Muscle of back (tissue), 11 donors: ENCODE data around the gene CFAP73. TPM values are rescaled to one million over a fixed set of nuclear protein-coding genes. Genes with fewer than 3 reads are reported as not detected.

Experiments used
- DNase-seq, 3 donors: peaks; one replicate each; pipeline versions ENCODE4 v3.0.0 to v3.0.0-alpha.2; 2013
- polyA plus RNA-seq, 10 donors: library from polyadenylated mRNA; unstranded; fragments of 120-200 nt; gene quantifications; one replicate each; pipeline ENCODE4 v1.2.1, GENCODE V29; 2013; ENCODE audit not compliant: insufficient read length in 10 of 10

Gene CFAP73
- polyA plus RNA-seq, 10 donors = 0.12 to 0.19 (median 0.19) TPM; not detected in 7

DNA sequence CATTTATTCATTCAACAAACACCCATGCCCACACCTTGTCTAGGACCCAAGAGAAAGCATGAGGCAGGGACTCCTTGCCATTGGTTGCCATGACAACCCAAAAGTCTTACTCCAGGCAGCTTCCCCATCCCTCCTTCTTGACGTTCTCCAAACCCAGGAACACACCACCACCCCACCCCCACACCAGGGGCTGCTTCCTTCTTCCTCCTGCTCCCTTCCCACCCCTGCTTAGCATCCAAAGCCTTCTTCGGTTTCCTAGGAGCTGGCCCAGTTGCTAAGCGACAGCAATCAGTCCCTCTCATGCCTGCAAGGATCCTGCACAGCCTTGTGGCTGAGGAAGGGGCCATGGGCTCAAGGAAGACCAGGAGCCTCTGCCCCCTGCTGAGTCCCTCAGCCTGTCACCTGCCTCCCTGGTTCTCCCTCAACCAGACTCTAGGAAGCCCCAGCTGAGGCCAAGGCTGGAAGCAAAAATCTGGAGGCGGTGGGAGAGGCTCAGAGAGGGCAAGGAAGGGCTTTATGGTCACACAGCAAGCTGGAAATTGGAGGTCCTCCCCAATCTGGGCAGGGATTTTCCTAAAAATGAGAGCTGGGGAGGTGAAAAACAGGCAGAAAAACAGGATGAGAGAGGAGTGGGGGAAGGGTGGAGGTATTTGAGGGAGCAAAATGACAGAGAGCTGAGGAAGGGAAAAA is 29.4 kb upstream of the CFAP73 start:
- no peak for DNase-seq

DNA sequence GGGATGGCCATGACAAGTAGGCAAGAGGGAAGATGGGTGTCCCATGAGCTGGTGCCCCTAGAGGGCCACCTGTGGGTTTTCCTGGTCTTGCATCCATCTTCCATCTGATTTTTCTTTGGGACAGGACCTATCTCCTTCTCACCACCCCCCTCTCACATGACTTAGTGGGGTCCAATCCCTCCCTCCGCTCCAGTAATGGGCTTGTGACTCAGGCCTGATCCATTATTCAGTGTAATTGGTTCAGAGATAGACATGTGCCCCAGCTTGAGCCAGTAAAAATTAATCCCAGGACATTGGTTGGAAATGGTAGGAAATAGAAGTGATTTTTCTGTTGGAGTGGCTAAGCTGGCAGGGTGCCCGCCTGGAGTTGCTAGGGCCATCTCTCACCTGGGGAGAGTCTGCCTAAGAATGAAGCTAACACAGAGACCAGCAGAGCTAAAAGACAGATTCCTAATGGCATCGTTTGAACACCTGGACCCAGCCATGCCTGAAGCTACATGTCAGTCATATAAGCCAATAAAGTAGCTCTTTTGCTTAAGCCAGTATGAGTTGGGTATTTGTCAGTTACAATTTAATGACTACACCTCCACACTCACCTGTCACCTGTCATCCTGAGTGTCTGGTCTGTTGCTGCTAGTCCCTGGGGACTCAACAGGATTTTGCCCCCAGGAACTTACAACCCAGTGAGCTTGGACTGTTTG is 28.7 kb upstream of the CFAP73 start:
- DNase-seq = no peak

DNA sequence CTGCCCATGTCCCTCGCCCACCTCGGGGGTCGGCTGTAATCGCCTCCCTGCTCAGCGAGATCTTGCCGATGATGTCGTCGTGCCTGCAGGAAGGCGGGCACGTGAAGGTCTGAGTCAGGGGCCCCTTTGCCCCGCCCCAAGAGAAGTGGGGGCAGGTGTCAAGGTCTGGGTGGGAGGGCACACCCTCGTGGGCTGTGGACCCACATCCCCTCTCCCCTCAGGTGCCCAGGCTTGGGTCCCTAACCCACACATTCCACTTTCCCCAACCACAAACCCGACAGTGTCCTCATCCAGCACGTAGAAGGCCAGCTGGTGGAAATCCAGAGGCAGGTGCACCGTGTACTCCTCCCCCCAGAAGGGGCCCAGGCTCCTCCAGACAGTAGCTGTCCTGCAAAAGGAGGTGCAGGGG is 21.7 kb upstream of the CFAP73 start:
- DNase-seq = no peak

DNA sequence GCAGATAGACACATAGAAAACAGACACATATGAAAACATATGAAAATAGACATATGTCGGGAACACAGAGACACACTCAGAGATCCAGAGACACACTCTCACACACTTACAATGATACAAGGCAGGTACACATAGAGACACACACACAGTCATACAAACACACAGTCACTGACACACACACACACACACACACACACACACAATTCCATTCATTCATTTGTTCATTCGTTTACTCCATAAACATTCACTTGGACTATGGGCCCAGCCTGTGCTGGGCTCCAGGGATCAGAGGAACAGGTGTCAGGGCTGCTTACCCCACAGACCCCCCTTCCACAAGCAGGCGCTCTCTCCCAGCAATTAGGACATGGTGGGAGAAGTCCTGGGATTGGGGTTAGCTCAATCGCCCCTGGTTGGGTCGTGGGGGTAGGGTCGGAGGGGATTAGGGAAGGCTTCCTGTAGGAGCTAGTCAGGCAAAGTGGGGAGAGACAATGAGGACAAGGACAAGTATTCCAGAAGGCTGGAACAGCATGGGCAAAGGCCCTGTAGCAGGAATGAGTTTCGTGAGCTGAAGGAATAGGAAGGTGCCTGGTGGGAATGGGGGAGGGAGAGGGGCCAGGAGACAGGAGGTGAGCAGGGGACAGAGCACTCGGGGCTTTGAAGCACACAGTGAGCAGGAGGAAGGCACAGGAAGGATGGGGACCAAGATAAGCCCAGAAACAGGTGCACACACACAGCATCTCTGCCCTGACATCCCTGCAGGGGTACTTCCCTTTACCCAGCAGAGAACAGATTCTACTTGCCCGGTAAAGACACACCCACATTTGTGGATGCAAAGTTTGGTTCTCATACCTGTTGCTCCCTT is 20.5 kb upstream of the CFAP73 start:
- no peak for DNase-seq

DNA sequence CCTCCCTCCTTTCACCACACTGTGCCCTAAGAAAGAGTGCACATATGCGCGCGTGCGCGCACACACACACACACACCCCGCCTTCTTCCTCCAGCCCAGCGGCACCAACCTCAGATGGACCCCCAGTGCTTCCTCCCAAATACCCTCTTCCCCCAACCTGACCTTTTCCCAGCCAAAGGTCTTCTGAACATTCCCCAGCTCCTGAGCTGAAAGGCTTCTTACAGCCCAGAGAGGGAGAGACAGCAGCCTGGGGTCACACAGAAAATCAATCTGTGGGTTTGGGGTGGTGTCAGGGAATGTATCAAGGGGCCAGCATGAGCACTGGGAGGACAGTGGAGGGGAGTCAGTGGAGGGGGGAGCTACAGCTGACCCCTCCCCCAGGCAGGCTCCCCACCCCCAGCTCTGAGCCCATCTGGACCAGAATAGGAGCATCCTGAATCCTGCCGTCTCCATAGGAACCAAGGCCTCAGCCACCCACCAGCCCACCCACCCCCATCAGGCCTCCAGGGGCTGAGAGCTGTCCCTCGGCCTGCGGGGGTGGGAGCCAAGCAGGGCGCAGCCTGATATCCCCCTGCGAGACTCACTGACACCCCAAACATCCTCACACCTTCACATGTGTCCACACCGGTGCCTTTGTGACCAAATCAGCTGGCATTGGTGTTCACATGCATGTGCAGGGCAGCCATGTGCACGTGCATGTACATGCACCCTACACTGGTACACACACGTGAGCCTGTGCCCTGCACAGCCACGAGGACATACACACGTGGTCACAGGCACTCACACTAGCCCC is 19.7 kb upstream of the CFAP73 start:
- DNase-seq = no peak

DNA sequence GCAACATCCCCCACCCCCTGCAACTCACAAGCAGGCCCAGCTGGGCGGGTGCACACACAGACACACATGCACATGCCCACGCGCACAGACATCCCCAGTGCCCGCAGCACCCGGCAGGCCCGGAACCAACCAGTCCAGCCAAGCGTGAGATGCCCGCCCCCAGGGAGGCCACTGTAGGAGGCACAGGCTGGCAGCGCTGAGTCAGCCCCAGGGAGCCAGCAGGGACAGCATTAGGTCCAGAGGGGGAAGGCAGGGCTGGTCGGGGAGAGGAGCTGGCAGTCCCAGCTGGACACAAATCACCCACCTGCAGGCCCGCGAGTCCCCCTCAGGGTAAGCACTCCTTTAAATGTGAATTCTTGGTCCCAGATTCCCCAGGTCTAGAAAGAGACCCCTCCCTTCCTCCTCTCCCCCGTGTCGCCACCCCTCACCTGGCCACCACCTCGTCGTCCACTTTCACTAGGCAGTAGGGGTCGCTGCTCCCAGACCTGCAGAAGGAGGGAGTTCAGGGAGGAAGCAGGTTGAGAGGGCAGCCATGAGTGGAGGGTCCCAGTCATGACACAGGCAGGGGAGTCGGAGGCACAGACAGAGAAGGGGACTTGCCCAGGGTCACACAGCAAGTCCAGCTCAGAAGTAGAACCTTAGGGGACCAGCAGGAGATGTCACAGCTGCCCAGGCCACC is 18.9 kb upstream of the CFAP73 start:
- DNase-seq = no peak

DNA sequence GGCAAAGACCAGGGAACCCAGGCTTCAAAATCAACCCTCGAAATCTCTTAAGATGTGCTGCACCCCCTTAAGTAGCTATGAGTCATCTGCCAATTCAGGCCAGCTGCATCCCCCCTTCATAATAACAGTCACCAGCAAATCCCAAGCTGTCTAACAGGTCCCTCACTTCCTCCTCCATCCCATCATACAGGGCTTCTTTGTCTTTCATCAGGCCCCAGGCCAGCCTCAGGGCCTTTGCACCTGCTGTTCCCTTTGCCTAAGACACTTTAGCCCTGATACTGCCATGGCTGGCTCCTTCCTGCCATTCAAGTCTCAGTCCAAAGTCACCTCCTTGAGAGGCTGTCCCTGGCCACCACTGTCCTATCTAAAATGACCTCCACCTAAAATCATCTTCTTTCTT is 18.0 kb upstream of the CFAP73 start:
- DNase-seq = no peak

DNA sequence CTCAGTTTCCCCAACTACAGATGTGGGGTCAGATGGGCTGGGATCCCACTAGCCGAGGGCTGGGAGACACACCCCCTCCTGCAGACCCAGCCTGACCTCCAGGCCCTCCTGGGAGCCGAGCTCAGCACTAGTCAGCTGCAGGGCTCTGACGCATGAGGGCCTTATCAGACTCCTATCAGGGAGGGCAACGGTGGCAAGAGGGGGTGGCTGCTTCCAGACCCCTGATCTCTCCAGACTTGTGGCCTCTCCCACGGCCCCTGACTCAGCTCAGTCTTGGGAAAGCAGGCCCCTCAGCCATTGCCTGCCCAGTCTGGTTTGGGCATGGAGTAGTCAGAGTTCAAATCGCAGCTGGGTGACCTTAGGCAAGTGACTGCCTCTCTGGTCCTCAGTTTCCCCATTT is 16.5 kb upstream of the CFAP73 start:
- DNase-seq = no peak

DNA sequence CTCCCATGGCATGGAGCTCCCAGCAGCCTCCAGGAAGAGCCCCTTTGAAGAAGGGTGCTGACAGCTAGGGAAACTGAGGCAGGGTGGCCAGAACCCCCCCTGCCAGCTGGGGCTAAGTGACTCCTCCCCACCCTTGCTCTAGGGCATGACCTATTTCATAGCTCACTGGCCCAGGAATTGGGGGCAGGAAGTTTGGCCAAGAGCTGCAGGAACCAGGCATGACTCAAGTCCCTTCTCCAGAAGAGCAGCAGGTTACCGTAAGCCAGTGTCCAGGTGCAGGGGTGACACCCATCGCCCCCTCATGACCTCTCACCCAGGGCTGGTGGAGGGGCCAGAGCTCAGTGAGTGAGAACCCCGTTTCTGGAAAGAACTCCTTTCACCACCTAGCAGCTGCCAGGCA is 15.9 kb upstream of the CFAP73 start:
- no peak for DNase-seq

DNA sequence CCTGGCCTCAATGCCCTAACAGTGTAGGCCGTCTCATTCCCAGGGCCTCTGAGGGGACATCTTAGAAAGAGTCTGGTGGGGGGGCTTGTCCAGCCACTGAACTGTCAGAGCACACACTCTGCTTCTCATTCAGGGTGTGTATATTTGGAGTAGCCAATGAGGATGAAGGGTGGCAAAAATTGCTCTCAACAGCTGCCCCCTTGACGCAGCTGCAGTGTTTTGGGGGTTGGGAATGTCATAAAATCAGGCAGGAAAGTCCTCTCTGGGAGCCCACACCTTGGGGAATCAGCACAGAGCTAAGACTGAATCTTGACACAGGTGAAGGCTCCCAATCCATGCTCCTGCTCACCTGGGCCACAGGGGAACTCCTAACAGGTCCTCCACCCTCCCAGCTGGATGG is 15.5 kb upstream of the CFAP73 start:
- DNase-seq = no peak

DNA sequence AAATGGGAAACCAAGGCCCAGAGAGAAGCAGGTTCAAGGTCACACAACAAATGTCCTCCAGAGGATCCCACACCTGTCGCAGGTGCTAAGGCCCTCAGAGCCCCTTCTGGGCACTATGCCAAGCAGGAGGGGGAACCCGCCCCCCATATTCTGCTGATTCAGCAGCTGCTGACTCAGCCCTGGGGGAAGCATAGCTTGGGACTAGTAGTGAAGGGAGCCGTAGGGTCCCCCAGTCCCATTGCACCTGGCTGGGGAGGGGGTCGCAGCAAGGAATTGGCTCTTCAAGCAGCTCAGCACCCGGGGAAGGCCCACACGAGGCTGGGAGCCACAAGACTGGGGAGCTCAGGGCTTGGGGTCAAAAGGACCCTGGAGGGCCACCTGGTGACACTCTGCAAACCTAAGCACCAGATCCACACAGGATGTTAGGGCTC is 15.0 kb upstream of the CFAP73 start:
- DNase-seq = no peak

DNA sequence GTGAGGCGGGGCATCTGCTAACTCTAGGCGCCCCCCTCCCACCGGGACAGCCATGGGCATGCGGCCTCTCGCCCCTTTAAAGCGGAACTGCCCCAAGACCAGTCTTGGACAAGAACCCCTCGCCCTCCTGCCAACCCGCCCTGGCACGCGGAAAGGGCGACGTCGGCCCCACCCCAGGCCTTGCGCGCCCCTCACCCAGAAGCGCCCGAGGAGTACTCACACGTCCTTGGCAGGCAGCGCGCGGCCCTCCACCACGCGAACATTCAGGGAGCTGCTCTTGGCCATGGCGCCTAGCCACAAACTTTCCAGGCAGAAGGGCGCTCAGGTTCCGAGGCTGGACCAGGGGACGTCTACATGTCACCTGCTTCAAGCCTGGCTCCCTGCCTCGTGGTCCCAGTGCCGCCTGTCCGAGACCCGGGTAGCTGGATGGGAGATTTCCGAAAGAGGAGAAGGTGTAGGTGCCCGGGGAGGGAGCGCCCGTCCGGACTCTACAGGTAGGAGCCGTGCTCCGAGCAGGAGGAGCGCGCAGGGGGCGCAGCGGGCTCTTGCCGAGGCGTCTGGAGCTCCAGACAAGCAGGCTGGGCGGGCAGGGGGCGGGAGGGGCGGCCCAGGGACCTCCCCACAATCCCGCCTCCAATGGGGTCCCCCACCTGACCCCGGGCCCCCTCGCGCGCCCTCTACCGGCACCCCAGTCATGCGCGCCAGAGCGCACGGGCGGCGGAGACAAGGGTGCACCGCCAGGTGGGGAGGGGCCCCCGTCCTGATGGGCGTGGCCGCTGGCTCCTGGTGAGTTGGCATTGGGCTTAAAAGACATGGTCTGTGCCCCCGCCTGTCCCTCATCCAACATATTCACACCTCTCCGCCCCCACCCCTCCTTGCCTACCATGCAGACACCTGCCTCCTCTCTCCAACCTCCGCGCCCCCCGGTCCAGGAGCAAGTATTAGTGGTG is 14.1 kb upstream of the CFAP73 start, which contains the start of gene RASAL1:
TSS of gene RASAL1 (minus strand) at position 584 of the 950 bp plus-strand sequence. CDS start at position 285, 299 bp downstream.
- DNase-seq = no peak

DNA sequence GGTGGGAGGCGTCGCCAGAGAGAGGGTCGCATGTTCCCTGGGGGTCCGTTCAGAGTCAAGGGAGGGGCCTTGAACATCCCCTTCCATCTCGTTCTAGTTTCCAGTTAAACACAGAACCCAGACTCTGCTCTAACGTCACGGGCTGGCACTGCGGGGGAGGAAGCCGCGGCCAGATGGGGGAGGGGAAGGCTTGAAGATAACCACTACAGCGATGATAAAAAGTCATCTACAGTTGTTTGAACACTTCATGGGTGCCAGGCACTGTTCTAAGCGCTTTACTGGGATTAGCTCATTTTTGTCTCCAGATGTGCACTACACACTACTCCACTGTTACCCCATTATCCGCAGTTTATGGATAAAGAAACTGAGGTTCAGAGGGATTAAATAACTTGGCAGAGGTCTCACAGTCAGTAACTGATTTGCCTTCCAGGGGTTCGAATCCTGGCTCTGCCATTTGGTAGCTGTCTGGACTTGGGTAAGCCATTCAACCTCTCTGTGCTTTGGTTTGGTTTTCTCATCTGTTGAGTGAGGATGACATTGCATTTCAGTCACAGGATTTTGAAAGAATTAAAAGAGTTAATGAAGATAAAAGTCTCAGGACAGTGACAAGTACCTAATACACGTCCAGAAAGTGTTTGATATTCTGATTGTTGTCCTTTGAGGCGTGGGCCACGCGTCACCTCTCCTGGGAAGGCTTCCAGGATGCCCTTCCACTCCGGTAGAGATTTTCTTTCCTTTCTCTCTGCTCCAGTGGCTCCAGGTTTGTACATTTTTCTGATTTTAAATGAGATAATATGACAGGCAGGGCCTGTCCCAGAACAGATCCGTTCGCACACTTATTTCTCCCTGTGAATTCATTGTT is 13.2 kb upstream of the CFAP73 start:
- DNase-seq = no peak

DNA sequence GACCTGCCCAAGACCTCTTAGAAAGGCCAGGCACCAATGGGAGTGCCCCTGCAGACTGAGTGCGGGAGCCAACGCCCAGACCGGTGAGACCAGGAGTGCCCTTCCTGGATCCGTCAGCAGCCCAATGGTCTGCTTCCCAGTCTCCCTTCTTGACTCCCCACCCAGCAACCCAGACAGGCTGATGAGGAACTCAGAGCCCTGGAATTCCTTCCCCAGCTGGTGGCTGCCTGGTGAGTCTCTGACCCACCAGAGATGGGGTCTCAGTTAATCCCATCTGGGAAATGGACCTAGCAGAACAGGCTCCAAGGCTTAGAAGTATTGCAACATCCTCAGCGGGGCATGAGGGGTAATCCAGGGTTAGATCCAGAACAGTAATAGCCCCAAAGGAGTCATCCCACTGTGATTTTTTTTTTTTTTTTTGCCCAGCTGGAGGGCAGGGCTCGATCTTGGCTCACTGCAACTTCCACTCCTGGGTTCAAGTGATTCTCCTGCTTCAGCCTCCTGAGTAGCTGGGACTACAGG is 12.5 kb upstream of the CFAP73 start:
- no peak for DNase-seq

DNA sequence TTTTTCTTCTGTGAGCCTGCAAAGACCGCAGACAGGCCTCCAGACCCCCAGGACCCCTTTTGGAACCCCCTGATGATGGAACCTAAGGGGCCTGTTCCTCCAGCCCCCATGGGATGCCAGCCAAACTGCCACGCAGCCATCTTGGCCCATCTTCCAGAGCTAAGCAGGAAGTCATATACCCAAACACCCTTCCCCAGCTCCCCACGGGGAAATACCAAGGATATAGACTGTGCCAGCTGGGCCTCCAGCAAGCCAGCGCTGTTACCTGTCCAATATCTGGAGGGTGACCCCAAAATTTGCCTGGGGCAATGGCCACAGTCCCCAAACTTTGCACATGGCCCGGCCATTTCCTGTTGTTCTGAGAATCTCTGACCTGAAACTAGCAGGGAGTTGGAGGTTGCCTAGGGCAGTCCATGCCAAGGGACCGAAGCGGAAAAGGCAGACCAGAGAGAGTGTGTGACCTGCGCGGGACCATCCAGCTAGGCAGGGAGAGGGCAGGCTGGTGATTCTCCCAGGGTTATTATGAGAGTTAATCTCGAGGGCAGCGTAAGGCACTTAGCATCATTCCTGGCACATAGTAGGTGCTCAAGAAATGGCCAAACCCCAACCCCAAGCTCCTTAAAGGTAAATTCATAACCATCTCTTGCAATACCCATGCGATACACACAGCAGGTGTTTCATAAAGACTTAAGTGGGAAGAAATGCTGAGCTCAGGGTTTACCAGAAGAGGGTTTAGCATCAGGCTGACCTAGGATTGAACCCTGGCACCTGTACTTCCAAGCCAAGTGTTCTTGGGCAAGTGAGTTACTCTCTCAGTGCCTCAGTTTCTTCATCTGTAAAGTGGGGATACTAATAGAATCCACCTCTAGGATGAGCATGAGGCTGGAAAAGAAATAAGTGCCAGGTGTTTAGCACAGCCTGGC is 11.4 kb upstream of the CFAP73 start:
- no peak for DNase-seq

DNA sequence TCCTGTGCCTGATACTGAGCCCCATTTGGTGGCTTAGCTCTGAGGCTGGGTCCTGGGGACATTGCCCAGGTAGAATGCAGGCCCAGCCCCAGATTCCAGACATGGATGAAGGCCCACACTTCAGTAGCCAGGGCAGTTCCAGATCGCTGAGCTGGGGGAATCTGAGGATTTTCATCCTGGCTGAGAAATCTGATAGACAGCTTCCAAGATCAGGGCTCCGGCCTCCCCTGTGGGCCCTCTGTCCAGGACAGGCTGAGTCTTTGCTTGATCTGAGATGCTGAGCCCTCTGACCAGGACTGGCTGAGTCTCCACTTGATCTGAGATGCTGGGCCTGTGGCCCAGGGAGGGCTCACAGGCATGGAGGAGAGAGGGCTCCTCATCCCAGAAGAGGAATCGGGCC is 10.7 kb upstream of the CFAP73 start:
- DNase-seq = no peak

DNA sequence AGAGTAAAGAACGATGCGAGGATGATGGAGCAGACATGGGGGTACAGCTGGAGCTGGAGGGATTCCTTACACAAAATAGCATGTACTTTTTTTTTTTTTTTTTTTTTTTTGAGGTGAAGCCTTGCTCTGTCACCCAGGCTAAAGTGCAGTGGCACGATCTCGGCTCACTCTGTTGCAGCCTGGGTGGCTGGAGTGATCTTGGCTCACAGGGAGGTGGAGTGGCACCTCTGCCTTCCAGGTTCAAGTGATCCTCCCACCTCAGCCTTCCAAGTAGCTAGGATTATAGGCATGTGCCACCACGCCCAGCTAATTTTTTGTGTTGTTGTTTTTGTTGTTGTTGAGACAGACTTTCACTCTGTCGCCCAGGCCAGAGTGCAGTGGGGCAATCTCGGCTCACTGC is 8.8 kb upstream of the CFAP73 start:
- no peak for DNase-seq
